GM23248 (cell line): Measurements from ENCODE around the gene TRPM4.

Source experiments
- EZH2 ChIP-seq: fragments of 200-600 bp; sonication (generic); IDR thresholded peaks from 2 replicates; pipeline ENCODE4 v1.6.1; 2018; ENCODE audit warnings: antibody characterized with exemption, mild to moderate bottlenecking; ENCODE audit not compliant: insufficient read depth, poor library complexity, severe bottlenecking
- EZH2phosphoT487 ChIP-seq: fragments of 200-600 bp; sonication (generic); IDR thresholded peaks from 2 replicates; pipeline ENCODE4 v1.6.1; 2018; ENCODE audit warnings: antibody characterized with exemption, moderate library complexity, mild to moderate bottlenecking, low read depth; ENCODE audit not compliant: insufficient read depth

- TF ChIP-seq EZH2, result no peak
- no peak for TF ChIP-seq EZH2phosphoT487
Measured at GRCh38 chr19:49148044-49148682, 9.4 kb upstream of the TRPM4 start.
